T-helper 17 cell (primary cell): Measurements from ENCODE around the gene TMEM131. TPM values are rescaled to one million over a fixed set of nuclear protein-coding genes. Genes with fewer than 3 reads are reported as not detected.
A peak's percentile ranks its signal among the peaks of the same experiment; 100 is the strongest.

ENCODE experiments used
- ATAC-seq: fragments of 150-1000 bp; cut with Tn5 transposase; 2 replicates; pipeline ENCODE4 v1.10.0; 2021; ENCODE audit warnings: mild to moderate bottlenecking, moderate library complexity
- DNase-seq, 3 donors: peaks; one replicate each; pipeline versions ENCODE4 v3.0.0 to v3.0.0-alpha.2; 2020 to 2021
- H3K9me3 ChIP-seq: one replicate; pipeline ENCODE4 v1.7.0; 2013; ENCODE audit warnings: low read length, mild to moderate bottlenecking; ENCODE audit not compliant: control insufficient read depth, poor library complexity, severe bottlenecking
- H3K27ac Mint-ChIP-seq: one replicate; pipeline ENCODE4 v1.8.0; 2022; ENCODE audit warnings: mild to moderate bottlenecking, moderate library complexity, mixed read lengths
- H3K27me3 Mint-ChIP-seq: one replicate; pipeline ENCODE4 v1.8.0; 2022; ENCODE audit warnings: mixed read lengths
- H3K36me3 Mint-ChIP-seq: one replicate; pipeline ENCODE4 v1.8.0; 2022; ENCODE audit warnings: low read depth, mixed read lengths
- H3K4me1 Mint-ChIP-seq: one replicate; pipeline ENCODE4 v1.8.0; 2022; ENCODE audit warnings: mild to moderate bottlenecking, mixed read lengths
- H3K4me3 Mint-ChIP-seq: one replicate; pipeline ENCODE4 v1.8.0; 2022; ENCODE audit warnings: mild to moderate bottlenecking, moderate library complexity, mixed read lengths
- total RNA-seq, 4 donors: library from RNA in 2 of 4; stranded (reverse) in 2 of 4; gene quantifications; one replicate each; pipeline ENCODE4 v1.2.3 and lab custom pipeline; 2022 to 2026

TMEM131 gene
- total RNA-seq, 2 donors from 2014 or later, result 41.0 to 43.2 TPM

DNA sequence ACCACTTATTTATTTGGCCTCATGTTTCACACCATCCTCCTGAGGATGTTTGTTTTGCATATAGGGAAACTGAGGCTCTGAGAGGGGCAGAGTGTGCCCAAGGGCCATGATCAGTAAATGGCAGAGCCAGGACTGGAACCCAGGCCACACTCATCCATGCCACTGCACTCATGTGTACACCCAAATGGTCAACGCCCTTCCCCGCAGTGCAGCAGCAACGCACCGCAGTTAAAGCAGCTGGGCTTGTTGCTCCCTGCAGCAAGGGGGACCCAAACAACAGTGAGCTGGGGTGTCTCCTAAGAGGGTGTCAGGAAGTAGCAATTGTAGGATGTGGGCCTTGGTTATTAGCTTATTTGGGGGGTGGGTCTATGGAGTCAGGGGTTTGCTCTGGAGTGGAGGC lies 245.7 kb downstream of the TMEM131 start:
- H3K9me3 ChIP-seq, result no peaks in the 10 kb centered on the region
- Mint-ChIP-seq H3K4me1 (peaks cover 30% of the 10 kb centered on the region), H3K4me3 (no peak overlapping the region), H3K36me3 (no peaks in the 10 kb centered on the region), H3K27me3 (no peaks in the 10 kb centered on the region), H3K27ac (no peak overlapping the region)
- ATAC-seq (no peak), DNase-seq (no peak)

DNA sequence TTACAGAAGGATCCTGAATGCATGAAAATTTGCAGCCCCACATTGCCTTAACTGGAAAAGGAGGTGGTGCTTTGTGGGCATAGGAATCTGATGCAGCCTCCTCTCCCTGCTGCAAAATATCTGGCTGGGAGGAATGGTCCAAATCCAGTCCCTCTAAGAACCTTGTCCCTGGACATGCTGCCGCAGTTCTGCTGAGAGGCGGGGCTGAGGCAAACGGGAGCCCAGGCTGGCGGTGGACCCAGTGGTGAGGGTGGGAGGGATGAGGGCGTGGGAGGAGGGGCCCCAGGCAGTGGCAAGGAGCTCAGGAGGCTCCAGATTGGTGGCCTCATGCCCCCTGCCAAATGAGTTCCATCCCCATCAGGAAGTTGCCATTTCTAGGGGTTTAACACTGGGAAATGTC lies 246.2 kb downstream of the TMEM131 start:
- H3K36me3 Mint-ChIP-seq, result no peaks in the 10 kb centered on the region
- no peaks in the 10 kb centered on the region for H3K9me3 ChIP-seq
- H3K4me3 Mint-ChIP-seq, result no peak overlapping the region
- DNase-seq (no peak), ATAC-seq (no peak)
- no peak overlapping the region for H3K27ac Mint-ChIP-seq
- peaks cover 30% of the 10 kb centered on the region for H3K4me1 Mint-ChIP-seq
- no peaks in the 10 kb centered on the region for H3K27me3 Mint-ChIP-seq

DNA sequence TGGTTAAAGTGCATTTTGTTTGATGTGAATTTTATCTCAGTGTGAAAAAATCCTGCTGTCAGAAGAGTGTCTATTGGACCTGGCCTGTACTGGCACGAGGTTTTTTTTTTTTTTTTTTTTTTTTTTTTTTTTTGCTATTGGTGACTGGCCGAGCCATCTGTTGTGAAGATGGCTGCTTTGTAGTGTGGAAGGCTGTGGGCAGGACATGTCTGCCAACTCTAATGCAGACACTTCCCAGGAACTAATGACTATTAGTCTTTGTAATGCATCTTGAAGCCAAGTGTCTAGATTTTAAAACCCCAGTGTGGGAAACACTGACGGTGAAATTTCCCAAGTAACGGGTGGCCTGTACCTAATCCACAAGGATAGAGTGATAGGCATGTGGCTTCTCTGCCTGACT lies 248.0 kb downstream of the TMEM131 start:
- H3K27ac Mint-ChIP-seq, result peak overlapping the region; percentile 85

DNA sequence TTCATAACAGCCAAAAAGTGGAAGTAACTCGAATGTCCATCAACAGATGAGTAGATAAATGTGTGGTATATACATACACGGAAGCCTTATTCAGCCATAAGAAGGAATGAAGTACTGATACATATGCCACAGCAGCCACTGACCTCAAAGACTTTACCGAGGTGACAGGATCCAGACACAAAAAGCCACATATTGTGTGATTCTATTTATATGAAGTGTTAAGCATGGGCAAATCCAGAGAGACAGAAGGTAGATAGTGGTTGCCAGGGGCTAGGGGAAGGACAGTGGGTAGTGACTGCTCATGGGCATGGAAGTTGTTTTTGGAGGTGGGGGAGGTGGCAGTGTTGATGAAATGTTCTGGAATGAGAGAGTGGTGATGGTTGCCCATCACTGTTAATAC lies 248.5 kb downstream of the TMEM131 start:
- Mint-ChIP-seq H3K27me3 (no peaks in the 10 kb centered on the region), H3K27ac (peak overlapping the region; percentile 78), H3K4me3 (no peak overlapping the region), H3K4me1 (peaks cover 41% of the 10 kb centered on the region), H3K36me3 (no peaks in the 10 kb centered on the region)
- ATAC-seq (no peak), DNase-seq (no peak)
- no peaks in the 10 kb centered on the region for H3K9me3 ChIP-seq

More for the DNA sequence above, 248.0 kb downstream of the TMEM131 start:
- no peak overlapping the region for H3K4me3 Mint-ChIP-seq
- ATAC-seq (no peak), DNase-seq (no peak)
- H3K9me3 ChIP-seq, result no peaks in the 10 kb centered on the region
- no peaks in the 10 kb centered on the region for H3K27me3 Mint-ChIP-seq
- H3K4me1 Mint-ChIP-seq, result peaks cover 37% of the 10 kb centered on the region
- H3K36me3 Mint-ChIP-seq, result no peaks in the 10 kb centered on the region

DNA sequence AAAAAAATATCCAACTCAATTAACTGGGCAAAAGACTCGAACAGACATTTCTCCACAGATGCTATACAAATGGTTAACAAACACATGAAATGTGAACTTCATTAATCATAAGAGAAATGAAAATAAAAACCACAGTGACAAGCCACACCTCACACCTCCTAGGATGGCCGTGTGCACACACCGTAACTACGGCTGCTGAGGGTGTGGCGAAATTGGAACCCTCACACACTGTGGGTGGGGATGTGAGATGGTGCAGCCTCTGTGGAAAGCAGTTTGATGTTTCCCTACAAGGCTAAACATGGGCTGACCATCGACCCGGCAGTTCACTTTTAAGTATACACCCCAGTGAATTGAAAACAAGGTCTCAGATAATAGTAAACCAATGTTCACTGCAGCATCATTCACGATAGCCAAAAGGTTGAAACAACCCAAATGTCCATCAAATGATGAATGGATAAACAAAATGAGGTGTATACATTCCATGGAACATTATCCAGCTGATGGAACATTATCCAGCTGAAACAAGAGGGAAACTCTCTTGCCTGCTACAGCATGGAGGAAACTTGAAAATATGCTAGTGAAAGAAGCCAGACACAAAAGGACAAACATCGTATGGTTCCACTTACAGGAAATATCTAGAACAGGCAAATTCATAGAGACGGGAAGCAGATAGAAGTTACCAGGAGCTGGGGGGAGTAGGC lies 250.1 kb downstream of the TMEM131 start:
- peak overlapping the region; percentile 74 for H3K4me3 Mint-ChIP-seq
- no peak for DNase-seq
- peaks cover 53% of the 10 kb centered on the region for H3K4me1 Mint-ChIP-seq

DNA sequence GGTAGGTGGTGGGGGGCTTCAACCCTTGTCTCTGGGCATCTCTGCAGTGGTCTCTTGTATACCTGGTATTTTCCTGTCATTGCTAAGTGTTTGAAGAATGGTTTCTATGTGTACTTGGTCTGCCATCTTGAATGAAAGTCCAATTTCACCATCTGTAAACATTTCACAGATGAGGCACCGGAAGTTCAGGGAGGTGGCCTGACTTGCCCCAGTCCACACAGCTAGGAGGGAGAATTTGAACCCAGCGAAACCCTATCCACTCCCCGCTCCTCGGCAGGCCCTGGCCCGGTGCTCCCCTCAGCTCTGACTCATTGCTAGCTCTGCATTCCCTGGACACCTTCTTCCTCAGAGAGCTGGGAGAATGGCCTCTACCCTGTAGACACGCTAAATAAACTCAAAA lies 251.8 kb downstream of the TMEM131 start:
- no peak for ATAC-seq
- Mint-ChIP-seq H3K27me3 (no peaks in the 10 kb centered on the region), H3K36me3 (no peaks in the 10 kb centered on the region), H3K4me1 (peaks cover 53% of the 10 kb centered on the region), H3K27ac (peak overlapping the region; percentile 81), H3K4me3 (no peak overlapping the region)
- H3K9me3 ChIP-seq, result no peaks in the 10 kb centered on the region
- DNase-seq, result no peak

More for the DNA sequence above, 250.1 kb downstream of the TMEM131 start:
- Mint-ChIP-seq H3K27ac (peak overlapping the region; percentile 78), H3K27me3 (no peaks in the 10 kb centered on the region), H3K36me3 (no peaks in the 10 kb centered on the region)
- ATAC-seq, result peak; percentile 74
- H3K9me3 ChIP-seq, result no peaks in the 10 kb centered on the region

DNA sequence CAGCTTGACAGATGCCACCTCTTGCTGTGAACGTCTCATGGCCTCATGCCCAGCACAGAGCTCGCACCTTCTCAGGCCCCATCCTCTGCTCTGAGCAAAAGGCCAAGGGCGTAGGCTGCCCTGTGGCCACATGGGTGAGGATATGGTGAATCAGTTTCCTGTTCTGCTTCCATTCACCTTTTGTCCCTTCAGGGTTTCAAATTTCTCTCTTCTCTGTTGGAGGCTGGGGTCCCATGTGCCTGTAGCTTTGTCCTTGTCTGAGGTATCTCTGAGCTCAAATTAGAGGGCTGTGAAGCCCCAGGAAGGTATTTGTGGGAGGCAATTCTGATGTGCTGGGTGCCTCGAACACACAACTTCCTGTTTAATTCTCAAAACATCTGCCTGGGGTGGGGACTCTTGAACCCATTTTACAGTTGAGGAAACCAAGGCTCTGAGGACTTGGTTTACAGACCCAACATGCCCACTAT lies 253.3 kb downstream of the TMEM131 start:
- peak overlapping the region; percentile 81 for H3K27ac Mint-ChIP-seq
- peak; percentile 27 for ATAC-seq
- no peaks in the 10 kb centered on the region for H3K27me3 Mint-ChIP-seq
- DNase-seq, result no peak
- H3K36me3 Mint-ChIP-seq, result peaks cover 7% of the 10 kb centered on the region
- H3K9me3 ChIP-seq, result no peaks in the 10 kb centered on the region
- peak overlapping the region; percentile 55 for H3K4me3 Mint-ChIP-seq
- peaks cover 54% of the 10 kb centered on the region for H3K4me1 Mint-ChIP-seq

DNA sequence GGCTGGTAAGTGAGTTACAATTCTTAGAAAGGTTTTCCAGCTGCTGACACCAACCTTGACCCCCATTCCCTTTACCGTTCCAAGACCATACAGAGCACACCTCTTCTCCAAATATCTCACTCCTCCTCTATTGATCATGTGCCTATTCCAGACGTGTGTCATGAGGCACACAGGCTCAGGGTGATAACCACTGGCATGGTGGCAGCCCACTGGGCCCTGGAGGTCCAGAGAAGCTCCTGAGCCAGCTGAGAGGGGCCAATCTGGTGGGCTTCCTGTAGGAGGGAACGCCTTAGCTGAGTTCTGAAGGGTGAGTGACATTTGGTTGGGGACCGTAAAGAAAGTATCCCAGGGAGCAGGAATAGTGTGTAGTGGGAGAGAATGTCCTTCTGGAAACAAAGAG lies 254.1 kb downstream of the TMEM131 start:
- Mint-ChIP-seq H3K27ac (peak overlapping the region; percentile 81), H3K4me3 (peak overlapping the region; percentile 36), H3K4me1 (peaks cover 51% of the 10 kb centered on the region), H3K36me3 (peaks cover 7% of the 10 kb centered on the region), H3K27me3 (no peaks in the 10 kb centered on the region)
- DNase-seq, result no peak
- no peaks in the 10 kb centered on the region for H3K9me3 ChIP-seq
- no peak for ATAC-seq

DNA sequence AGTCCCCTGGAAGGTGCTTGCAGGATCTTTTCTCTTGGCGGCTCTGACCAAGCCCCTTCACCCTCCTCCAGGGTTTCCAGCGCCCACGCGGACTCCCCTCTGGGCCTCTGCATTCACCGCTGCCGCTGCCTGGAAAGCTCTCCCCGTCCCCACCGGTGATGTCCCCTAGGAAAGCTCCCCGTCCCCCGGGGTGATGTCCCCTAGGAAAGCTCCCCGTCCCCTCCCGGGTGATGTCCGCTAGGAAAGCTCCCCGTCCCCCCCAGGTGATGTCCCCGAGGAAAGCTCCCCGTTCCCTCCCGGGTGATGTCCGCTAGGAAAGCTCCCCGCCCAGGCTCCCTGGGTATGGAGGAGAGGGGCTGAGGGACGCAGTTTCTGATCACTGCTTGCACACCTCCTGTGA lies 254.5 kb downstream of the TMEM131 start:
- H3K9me3 ChIP-seq, result no peaks in the 10 kb centered on the region
- no peak for ATAC-seq
- H3K36me3 Mint-ChIP-seq, result peaks cover 7% of the 10 kb centered on the region
- peak overlapping the region; percentile 36 for H3K4me3 Mint-ChIP-seq
- no peaks in the 10 kb centered on the region for H3K27me3 Mint-ChIP-seq
- no peak for DNase-seq
- peaks cover 50% of the 10 kb centered on the region for H3K4me1 Mint-ChIP-seq
- H3K27ac Mint-ChIP-seq, result peak overlapping the region; percentile 81

DNA sequence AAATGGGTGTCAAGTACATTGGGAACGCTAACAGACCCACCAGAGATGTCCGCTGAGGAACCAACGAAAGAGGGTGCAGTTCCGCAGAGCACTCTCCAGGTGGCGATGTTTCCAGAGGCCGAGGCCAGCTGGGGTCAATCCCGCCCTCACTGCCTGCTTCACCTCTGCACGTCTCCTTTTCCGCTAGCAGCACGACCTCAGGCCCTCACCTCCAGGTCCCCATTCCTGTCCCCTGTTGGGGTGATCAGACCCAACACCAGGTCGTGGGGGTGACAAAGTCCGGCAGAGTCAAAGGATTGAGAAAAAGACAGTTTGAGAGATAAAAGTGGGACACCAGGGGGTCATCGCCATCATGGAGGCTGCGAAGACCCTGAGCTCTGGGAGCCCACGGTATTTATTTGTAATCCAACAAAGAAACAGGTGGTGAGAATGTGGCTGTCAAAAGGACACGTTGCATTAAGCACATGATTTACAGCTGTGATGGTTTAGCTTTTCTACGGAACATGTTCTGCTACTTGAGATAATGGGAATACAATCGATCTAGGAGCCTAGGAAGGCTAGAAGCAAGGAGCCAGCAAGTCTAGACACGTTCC lies 255.1 kb downstream of the TMEM131 start:
- no peaks in the 10 kb centered on the region for H3K9me3 ChIP-seq
- no peaks in the 10 kb centered on the region for H3K27me3 Mint-ChIP-seq
- H3K36me3 Mint-ChIP-seq, result peaks cover 7% of the 10 kb centered on the region
- peak overlapping the region; percentile 75 for H3K27ac Mint-ChIP-seq
- H3K4me1 Mint-ChIP-seq, result peaks cover 48% of the 10 kb centered on the region
- peak in 1 of 3 donors; percentile 18 for DNase-seq
- ATAC-seq, result peak; percentile 44
- H3K4me3 Mint-ChIP-seq, result no peak overlapping the region

DNA sequence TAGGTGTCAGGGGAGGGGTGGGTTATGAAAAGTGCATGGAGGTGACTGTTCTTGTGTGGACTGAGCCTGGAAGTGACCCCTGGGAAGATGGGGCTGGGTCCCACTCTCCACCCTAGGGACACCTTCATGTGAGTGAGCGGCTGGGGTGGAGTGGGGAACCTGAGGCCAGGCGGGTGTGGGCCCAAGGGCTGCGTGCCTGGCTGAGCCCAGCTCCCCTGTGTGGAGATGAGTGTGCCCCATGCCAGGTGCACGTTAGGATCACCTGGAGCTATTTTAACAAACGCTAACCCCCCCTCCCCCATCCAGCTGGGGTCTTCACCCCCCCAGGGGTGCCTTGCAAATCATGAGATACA lies 255.9 kb downstream of the TMEM131 start:
- Mint-ChIP-seq H3K4me3 (no peak overlapping the region), H3K27ac (peak overlapping the region; percentile 75), H3K4me1 (peaks cover 42% of the 10 kb centered on the region), H3K27me3 (no peaks in the 10 kb centered on the region), H3K36me3 (peaks cover 8% of the 10 kb centered on the region)
- ATAC-seq (no peak), DNase-seq (no peak)
- H3K9me3 ChIP-seq, result no peaks in the 10 kb centered on the region

DNA sequence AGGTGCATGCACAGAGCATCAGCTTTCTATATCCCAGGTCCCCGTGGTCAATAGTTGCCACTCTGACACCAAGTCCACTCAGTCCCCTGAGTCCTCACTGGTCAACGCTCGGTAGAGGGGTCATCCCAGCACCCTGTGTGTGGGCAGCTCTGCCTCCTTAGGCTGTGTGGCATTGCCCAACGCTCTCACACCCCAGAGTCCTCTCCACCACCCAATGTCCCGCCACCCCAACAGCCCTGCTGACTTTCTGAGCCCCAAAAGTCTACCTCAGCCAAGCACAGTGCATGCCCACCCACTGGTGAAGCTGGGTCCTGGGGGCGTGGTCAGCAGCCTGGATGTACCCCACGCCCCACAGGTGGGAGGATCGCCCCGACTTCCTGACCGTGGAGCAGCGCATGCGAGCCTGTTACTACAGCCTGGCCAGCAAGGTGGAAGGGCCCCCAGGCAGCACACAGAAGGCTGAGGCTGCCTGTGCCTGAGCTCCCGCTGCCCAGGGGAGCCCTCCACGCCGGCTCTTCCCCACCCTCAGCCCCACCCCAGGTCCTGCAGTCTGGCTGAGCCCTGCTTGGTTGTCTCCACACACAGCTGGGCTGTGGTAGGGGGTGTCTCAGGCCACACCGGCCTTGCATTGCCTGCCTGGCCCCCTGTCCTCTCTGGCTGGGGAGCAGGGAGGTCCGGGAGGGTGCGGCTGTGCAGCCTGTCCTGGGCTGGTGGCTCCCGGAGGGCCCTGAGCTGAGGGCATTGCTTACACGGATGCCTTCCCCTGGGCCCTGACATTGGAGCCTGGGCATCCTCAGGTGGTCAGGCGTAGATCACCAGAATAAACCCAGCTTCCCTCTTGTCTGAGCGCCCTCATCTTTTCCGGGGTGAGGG lies 256.5 kb downstream of the TMEM131 start:
- H3K9me3 ChIP-seq, result no peaks in the 10 kb centered on the region
- Mint-ChIP-seq H3K4me3 (no peak overlapping the region), H3K27me3 (no peaks in the 10 kb centered on the region), H3K36me3 (peaks cover 8% of the 10 kb centered on the region), H3K4me1 (peaks cover 42% of the 10 kb centered on the region), H3K27ac (no peak overlapping the region)
- DNase-seq (no peak), ATAC-seq (peak; percentile 4)
